A673 (cell line): ENCODE data around the gene MYL2.

ENCODE experiments used
- CTCF ChIP-seq: fragments of 300-800, 200-600 bp; sonication (generic); conservative IDR thresholded peaks from 2 replicates; pipeline ENCODE4 v1.5.1; 2017; ENCODE audit warnings: low read depth, mild to moderate bottlenecking, antibody characterized with exemption, low read length, moderate library complexity, mixed read lengths
- EZH2 ChIP-seq: fragments of 200-600 bp; sonication (generic); IDR thresholded peaks from 2 replicates; pipeline ENCODE4 v1.6.1; 2017; ENCODE audit warnings: borderline replicate concordance, low read depth, mild to moderate bottlenecking, mixed read lengths, antibody characterized with exemption, low read length; ENCODE audit not compliant: poor library complexity, severe bottlenecking

- TF ChIP-seq CTCF (no peak), EZH2 (no peak)
These were observed 11.8 kb downstream of the MYL2 start for GRCh38 chr12:110908377-110909152.
